NCI-H1417 treated with DMSO at 0.1 percent for 48 hours (cell line): ENCODE measurements around the gene NFE2L2.
"Not testable (repeated sequence)": the region's sequence is repeated elsewhere in the genome, so short reads cannot be mapped to it uniquely, and the experiment has no call there.

Experiments
- DNase-seq: peaks from one replicate; lab custom pipeline; 2025; lab: John Stamatoyannopoulos, UW

The NFE2L2 gene

DNA sequence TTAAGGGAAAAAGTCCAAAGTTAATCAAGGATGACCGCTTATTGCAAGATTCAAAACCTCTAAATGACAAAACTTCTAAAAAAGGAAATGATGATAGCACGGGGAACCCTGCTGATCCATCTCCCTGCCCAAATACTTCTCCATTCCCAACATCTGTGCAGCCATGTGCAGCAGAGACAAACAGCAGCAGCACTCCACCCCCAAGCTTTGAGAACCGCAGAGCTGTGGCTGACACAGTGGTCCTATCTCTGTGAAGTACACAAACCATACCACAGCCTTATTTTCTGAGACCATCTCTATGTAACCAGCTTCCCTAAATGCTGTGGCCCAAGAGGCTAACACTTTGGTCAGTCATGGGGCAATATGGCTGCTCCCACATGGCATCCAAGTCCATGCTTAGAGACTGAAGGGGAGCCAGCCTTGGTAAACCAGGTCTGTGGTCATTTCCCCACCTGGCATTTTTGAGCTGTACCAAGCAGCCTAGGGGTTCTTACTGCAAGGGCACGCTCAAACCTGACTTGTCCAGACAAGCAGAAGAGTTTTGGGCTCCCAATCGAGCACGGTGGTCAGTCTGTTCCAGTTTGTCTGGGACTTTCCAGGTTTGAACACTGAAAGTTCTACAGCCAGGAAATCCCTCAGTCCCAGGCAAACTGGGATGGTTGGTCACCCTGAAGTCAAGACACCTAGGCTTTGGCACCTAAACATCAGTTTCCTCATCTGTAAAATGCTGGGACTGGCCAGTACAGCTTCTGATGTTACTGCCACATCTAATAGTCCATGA lies 17.1 kb upstream of the NFE2L2 start:
- DNase-seq, result no peak

DNA sequence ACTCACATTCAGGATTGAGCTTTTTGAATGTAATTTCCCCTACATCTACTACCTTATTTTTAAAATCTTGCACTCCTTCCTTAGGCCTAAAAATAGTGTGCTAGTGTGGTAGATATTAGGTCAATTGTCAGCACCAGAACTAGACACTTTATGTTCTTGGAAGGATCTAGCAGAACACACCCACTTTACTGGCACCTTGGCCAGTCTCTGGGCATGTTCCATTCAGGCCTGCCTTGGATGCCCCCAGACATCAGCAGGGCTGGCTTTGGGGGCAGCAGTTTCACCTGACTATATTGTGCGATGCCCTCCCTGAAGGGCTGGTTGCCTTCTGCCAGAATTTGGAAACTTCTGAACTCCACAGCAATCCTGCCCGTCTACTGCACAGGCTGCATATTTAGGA lies 15.3 kb upstream of the NFE2L2 start:
- no peak for DNase-seq

DNA sequence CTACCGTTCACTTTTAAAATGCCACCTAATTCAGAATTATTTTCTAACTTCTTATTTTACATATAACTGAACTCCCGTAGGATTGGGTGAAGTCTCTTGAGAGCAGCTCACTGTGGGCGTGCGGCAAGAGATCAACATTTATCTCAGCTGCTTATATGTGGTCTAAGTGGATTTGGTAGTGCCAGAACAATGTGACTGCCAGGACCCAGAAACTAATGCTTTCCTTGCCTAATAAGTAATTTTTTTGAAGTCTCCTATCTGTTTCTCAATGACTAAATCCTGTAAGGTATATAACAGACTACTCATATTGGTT lies 11.2 kb upstream of the NFE2L2 start:
- DNase-seq, result no peak

DNA sequence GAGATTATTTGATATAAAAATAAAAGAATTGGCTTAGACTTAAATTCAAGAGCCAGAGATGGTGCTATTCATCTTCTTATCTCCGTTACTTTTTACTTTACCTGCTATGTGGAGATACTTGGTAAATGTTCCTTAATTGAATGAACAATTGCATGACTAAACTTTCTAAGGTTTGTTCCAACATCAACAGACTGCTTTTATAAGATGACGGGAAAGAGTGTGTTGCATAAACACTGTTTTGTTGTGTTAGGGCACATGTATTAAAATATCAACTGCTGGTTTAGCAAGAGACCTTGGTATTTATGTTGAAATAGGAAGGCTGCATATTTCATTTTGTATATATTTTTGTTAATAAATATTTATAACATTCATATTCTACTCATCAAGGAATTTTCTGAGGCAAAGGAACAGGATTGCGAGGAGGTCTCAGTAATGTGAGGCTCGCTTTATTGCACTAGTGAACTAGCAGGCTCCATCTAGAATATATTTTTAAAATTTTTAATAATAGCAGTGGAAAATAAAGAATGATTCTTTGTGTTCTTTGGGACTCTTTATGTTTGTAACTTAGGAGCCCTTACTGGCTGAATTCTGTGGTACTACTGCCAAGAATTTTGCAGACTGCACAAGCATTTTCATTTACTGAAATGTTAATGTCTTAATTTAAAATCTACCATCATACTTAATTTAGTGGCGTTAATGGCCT lies 10.7 kb upstream of the NFE2L2 start:
- DNase-seq, result no peak

GRCh38 chr2:177273408-177273807 lies 8.9 kb upstream of the NFE2L2 start:
- DNase-seq, result no peak

DNA sequence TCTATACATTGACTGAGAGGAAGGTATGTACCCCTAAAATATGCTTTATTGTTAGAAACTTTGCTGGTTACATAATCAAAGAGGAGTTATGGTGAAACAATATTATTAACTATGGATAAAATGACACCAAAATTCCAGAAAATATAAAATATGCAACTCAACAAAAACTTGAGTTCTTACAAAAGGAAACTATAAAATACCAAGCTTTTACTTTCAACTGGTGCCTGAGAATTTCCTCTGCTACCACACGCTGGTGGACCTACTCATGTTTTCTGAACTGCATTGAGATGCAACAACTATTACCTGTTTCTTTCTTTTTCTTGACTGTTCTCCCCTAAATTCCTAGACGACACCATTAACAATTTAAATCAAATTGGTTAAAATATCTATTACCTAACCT lies 8.2 kb upstream of the NFE2L2 start:
- DNase-seq, result no peak

- DNase-seq, result no peak
Observed at GRCh38 chr2:177271981-177272666, 7.6 kb upstream of the NFE2L2 start.

DNA sequence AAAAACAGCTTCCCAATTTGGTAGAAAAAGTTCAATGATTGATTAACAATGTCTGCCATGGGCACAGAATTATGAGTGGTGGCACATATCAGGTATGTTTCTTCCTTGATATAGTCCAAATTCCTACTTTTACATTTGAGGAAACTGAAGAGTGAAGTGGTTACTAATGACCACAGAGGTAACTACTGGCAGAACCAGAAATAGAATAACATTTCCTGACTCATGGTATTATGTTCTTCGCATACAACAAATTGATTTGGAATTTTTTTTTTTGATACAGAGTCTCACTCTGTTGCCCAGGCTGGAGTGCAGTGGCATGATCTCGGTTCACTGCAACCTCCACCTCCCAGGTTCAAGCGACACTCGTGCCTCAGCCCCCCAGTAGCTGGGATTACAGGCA lies 6.0 kb upstream of the NFE2L2 start:
- no peak for DNase-seq

- DNase-seq, result no peak
Observed at GRCh38 chr2:177268901-177269300, 4.4 kb upstream of the NFE2L2 start.

DNA sequence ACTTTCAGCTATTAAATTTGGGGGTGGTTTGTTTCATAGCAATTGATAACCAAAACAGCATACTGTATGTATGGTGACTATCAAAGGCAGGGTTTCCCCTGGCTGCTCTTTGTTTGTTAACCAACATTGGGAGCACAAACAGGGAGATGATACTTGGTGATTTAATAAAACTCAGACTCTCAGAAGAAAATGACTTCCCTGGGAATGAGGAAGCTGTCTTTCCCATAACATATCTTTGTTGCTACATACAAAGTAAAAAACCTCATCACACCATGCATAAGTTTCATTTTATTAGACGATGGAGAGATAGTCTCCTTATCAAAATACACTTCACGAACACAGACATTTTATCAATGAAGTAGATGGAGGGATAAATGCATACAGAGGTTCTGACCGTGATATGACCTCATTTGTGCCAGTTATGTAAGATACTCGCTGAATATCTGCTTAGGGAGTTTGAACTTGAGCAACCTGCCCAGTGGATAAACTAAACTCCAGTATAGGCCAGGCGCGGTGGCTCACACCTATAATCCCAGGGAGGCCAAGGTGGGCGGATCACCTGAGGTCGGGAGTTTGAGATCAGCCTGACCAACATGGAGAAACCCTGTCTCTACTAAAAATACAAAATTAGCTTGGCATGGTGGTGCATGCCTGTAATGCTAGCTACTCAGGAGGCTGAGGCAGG lies 3.8 kb upstream of the NFE2L2 start:
- DNase-seq, result no peak

GRCh38 chr2:177266955-177267354 lies 2.4 kb upstream of the NFE2L2 start:
- not testable (repeated sequence) for DNase-seq

DNA sequence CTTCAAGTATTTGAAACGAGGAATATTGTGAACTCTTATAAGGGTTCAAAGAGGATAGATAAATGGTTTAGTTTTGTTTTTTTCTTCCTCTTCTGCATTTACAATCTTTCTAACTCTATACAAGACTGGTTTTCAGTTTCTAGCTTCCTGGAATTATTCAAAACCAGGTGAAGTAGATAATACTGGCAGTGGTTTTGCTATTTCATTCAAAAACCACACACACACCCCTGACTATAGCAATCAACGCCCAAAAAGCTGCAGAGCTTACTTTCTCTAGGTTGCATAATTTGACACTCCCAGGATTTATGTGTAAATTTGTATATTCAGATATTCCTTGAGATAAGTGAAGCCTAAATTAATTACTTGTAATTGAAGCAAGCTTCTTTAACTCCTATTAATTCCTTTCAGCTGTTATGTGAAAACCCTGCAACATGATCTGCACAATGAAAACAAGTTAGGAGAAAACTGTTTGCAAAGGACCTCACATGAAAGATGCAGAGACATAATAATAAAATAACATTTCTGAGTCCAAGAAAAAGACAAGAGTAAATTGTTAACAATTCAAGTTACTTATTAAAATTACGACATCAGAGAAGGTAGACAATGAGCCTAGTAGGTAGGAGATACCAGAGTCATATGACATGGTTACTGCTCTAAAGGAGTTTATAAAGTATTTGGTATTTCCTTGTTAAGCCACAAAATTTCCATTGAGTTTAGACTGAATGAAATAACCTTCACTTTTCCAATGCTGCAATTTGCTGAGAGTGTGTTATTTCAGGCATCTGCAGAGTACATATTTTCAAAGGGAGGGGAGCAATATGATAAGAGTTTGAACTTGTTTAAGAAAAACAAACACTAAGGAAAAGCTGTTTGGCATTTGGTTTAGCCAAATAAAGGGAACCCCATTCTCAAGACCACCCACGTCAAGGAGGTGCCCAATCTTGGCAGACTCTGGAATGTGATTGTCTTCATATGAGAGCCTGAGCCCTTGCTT lies 1.6 kb upstream of the NFE2L2 start:
- DNase-seq, result no peak

GRCh38 chr2:177264209-177264692 lies 276 bp downstream of the NFE2L2 start:
- DNase-seq, result no peak

DNA sequence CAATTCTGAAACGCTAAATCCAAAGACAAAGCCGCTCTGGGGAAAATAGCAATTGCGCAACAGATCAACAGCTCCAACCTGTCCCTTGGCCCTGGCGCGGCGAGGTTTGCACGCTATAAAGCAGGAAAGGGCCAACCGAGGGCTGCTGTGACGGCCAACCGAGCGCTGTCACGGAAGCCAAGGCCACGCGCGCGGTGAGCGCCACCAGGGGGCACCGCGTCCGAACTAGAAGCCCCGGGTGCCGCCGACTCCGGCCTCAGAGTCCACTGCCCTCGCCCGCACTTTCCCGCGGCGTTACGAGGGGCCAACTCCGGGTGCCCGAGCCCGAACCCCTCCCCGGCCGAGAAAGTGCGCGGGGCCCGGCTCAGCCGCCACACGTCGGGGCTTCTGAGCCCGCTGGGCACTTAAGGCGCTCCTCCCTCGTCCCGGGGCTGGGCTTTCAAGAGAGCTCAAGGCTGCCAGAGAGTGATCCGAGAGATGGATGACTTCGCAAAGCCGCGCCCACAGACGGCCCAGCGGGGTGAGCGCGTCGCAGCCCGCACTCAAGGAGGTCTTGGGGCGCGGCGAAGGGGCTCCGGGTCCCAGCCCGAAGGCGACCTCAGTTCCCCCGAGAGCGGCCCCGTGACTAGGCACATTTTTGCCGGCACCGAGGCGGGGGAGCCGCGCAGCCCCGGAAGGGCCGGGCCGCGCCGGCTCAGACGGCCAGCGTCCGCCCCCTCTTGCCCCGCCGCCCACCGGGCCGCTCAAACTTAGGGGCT lies 897 bp downstream of the NFE2L2 start:
- DNase-seq, result peak; percentile 83

GRCh38 chr2:177262958-177263450 lies 1.5 kb downstream of the NFE2L2 start:
- no peak for DNase-seq

DNA sequence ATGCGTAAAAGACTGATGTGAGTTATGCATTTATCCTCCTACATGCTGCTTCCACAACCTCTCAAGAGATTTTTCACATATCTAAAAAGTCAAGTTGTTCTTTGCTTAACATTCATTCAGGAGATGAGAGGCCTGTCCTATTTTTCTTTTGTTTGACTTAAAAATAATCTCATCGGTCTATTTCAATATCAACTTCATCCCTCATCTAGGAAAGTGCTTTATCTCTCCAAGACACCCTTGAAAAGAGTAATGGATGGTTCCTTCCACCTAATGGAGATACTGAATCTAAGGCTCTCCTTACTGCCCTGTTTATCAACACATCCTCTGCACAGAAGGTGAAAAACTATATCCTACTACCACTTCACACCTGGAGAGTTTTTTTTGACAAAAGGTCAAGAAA lies 2.4 kb downstream of the NFE2L2 start:
- no peak for DNase-seq

DNA sequence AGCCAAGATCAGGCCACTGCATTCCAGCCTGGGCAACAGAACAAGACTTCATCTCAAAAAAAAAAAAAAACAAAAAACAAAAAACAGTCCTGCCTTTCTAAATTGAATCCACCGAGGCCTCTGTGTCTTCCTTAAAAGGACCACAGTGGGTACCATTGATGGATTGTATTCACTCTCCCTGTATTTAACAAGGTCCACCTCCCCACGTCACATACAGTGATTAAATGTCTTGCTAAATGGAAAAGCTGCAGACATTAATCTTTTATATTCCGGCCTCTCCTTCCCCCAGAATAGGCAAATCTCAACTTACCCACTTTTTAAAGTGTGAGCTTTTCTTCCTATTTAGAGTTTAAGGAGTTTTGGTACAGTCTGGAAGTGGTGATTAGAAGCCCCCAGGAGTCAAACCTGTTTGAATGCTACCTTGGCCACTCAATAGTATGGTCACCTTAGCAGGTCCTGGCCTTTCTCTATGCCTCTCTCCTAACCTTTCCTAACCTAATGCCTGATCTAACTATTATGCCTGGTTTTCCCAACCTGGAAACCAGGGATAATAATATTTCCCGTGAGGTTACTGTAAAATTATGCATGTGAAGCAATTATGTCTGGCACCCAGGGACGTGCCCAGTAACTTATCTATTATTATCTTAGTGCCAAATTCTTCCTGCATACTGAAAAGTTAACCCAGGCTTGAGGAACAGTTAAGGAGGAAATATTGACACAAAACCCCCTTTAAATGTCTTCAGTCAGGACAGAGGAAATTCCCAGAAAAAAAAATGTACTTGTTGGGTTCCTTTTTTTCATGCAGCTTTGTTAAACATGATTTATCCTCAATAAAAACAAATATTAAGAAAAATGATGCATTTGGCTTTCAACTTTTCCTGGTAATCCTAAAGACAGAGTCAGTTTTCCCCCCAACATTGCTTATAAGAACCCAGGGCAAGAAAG lies 3.1 kb downstream of the NFE2L2 start:
- no peak for DNase-seq

DNA sequence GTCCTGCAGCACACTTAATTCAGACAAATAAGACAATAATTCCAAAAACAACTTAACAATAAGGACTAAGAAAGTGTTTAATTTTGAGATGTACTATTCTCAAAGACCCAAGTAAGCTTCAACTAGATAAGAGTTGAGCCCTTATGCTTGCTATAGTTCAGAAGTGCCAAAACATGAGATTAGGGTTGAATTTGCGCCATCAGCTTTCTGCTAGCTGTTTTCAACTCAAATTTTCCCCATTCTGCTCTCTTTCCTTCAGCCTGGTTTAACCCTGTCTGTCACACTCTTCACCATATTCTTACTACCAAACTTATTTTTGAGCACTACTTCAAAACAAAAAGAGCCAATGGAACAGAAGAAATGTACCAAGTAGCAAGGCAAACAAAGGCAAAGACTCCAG lies 4.1 kb downstream of the NFE2L2 start:
- DNase-seq, result no peak

GRCh38 chr2:177258059-177258458 lies 6.5 kb downstream of the NFE2L2 start:
- no peak for DNase-seq
